Smooth muscle cell (in vitro differentiated cells): Measurements from ENCODE around the gene FAN1. TPM values are rescaled to one million over a fixed set of nuclear protein-coding genes. Genes with fewer than 3 reads are reported as not detected.

ENCODE experiments used
- DNase-seq: peaks from one replicate; lab custom pipeline; 2025; ENCODE audit not compliant: unreplicated experiment; lab: John Stamatoyannopoulos, UW
- H2AFZ ChIP-seq: fragments of 200-600 bp; sonication (generic); 2 replicates; pipeline ENCODE4 v1.6.0; 2016; ENCODE audit warnings: antibody characterized with exemption, low read depth, mild to moderate bottlenecking
- H3F3A ChIP-seq: fragments of 200-600 bp; sonication (generic); 2 replicates; pipeline ENCODE4 v1.6.0; 2017; ENCODE audit warnings: antibody characterized with exemption, low read depth
- H3K27ac ChIP-seq: fragments of 200-600 bp; sonication (generic); 2 replicates; pipeline ENCODE4 v1.5.1; 2016; ENCODE audit warnings: low read depth, mild to moderate bottlenecking
- H3K27me3 ChIP-seq: fragments of 200-600 bp; sonication (generic); 2 replicates; pipeline ENCODE4 v1.6.1; 2016; ENCODE audit warnings: low read depth, mild to moderate bottlenecking
- H3K36me3 ChIP-seq: fragments of 200-600 bp; sonication (generic); 2 replicates; pipeline ENCODE4 v1.5.1; 2016; ENCODE audit warnings: low read depth
- H3K4me1 ChIP-seq: fragments of 200-600 bp; sonication (generic); 2 replicates; pipeline ENCODE4 v1.5.1; 2016; ENCODE audit warnings: low read depth
- H3K4me2 ChIP-seq: fragments of 200-600 bp; sonication (generic); 2 replicates; pipeline ENCODE4 v1.6.0; 2016; ENCODE audit warnings: mild to moderate bottlenecking
- H3K4me3 ChIP-seq: fragments of 200-600 bp; sonication (generic); 2 replicates; pipeline ENCODE4 v1.5.1; 2016; ENCODE audit warnings: mild to moderate bottlenecking
- H3K79me2 ChIP-seq: fragments of 200-600 bp; sonication (generic); 2 replicates; pipeline ENCODE4 v1.6.0; 2016; ENCODE audit warnings: low read depth, mild to moderate bottlenecking
- H3K9ac ChIP-seq: fragments of 200-600 bp; sonication (generic); 2 replicates; pipeline ENCODE4 v1.6.0; 2016; ENCODE audit warnings: low read depth
- H3K9me3 ChIP-seq: fragments of 200-600 bp; sonication (generic); replicated peaks from 2 replicates; pipeline ENCODE4 v1.5.1; 2016; ENCODE audit warnings: low read depth
- H4K20me1 ChIP-seq: fragments of 200-600 bp; sonication (generic); 2 replicates; pipeline ENCODE4 v1.6.0; 2016; ENCODE audit warnings: low read depth
- CTCF ChIP-seq: fragments of 200-600 bp; sonication (generic); IDR thresholded peaks from 2 replicates; pipeline ENCODE4 v1.5.1; 2017; ENCODE audit warnings: borderline replicate concordance, mild to moderate bottlenecking, antibody characterized with exemption; ENCODE audit not compliant: insufficient read depth, poor library complexity, severe bottlenecking
- WGBS: methylation state at CpG from one replicate; pipeline ENCODE4 v1.1.7; 2016; ENCODE audit warnings: low lambda C conversion rate; 5-methylcytosine and 5-hydroxymethylcytosine counted together
- polyA plus RNA-seq: library from polyadenylated mRNA; unstranded; fragments of >200 nt; fragmentation: Nextera tagmentation; extraction: Ambion mirVana; gene quantifications from 2 replicates; pipeline ENCODE4 v1.2.1, GENCODE V29; 2016
- total RNA-seq: library from RNA; depleted of rRNA; stranded (reverse); fragments of >200 nt; gene quantifications from 2 replicates; pipeline ENCODE4 v1.2.3, GENCODE V29; 2014

Gene FAN1
- total and polyA plus RNA-seq, 2 experiments from 2014 or later: 7.7 to 12.1 TPM

- Histone ChIP-seq H3K4me1 (peaks cover 26% of the 10 kb centered on the region), H3F3A (no peaks in the 10 kb centered on the region), H2AFZ (no peak overlapping the region), H3K36me3 (no peaks in the 10 kb centered on the region), H3K27me3 (no peaks in the 10 kb centered on the region), H3K4me3 (no peak overlapping the region), H3K27ac (no peak overlapping the region), H4K20me1 (no peaks in the 10 kb centered on the region), H3K4me2 (peak overlapping the region; percentile 17), H3K9me3 (no peaks in the 10 kb centered on the region), H3K79me2 (no peaks in the 10 kb centered on the region), H3K9ac (no peak overlapping the region)
- no peak for TF ChIP-seq CTCF
- DNase-seq: no peak
- WGBS: 59% methylated on average over 5 of the region's 5 CpGs
Observed at GRCh38 chr15:30924353-30924752, 20.6 kb downstream of the FAN1 start.

GRCh38 chr15:30925686-30926085 lies 22.0 kb downstream of the FAN1 start:
- H2AFZ ChIP-seq: no peak overlapping the region
- H3K4me3 ChIP-seq: no peak overlapping the region
- no peaks in the 10 kb centered on the region for H3F3A ChIP-seq
- no peak overlapping the region for H3K27ac ChIP-seq
- H3K9ac ChIP-seq: no peak overlapping the region
- H3K4me2 ChIP-seq: no peak overlapping the region
- H3K79me2 ChIP-seq: no peaks in the 10 kb centered on the region
- H3K9me3 ChIP-seq: no peaks in the 10 kb centered on the region
- peaks cover under 1% of the 10 kb centered on the region for H3K36me3 ChIP-seq
- 92% methylated on average over 9 of the region's 9 CpGs for WGBS
- no peak for DNase-seq
- TF ChIP-seq CTCF: no peak
- no peaks in the 10 kb centered on the region for H3K27me3 ChIP-seq
- H4K20me1 ChIP-seq: no peaks in the 10 kb centered on the region
- peaks cover 26% of the 10 kb centered on the region for H3K4me1 ChIP-seq

GRCh38 chr15:30926161-30926560 lies 22.4 kb downstream of the FAN1 start:
- Histone ChIP-seq H3K4me2 (no peak overlapping the region), H3K9me3 (no peaks in the 10 kb centered on the region), H3K4me1 (peaks cover 25% of the 10 kb centered on the region), H3K36me3 (peaks cover 5% of the 10 kb centered on the region), H3F3A (no peaks in the 10 kb centered on the region), H3K27ac (no peak overlapping the region), H3K79me2 (no peaks in the 10 kb centered on the region), H3K9ac (no peak overlapping the region), H4K20me1 (no peaks in the 10 kb centered on the region), H2AFZ (no peak overlapping the region), H3K27me3 (no peaks in the 10 kb centered on the region), H3K4me3 (no peak overlapping the region)
- TF ChIP-seq CTCF: no peak
- 98% methylated on average over 8 of the region's 8 CpGs for WGBS
- no peak for DNase-seq

DNA sequence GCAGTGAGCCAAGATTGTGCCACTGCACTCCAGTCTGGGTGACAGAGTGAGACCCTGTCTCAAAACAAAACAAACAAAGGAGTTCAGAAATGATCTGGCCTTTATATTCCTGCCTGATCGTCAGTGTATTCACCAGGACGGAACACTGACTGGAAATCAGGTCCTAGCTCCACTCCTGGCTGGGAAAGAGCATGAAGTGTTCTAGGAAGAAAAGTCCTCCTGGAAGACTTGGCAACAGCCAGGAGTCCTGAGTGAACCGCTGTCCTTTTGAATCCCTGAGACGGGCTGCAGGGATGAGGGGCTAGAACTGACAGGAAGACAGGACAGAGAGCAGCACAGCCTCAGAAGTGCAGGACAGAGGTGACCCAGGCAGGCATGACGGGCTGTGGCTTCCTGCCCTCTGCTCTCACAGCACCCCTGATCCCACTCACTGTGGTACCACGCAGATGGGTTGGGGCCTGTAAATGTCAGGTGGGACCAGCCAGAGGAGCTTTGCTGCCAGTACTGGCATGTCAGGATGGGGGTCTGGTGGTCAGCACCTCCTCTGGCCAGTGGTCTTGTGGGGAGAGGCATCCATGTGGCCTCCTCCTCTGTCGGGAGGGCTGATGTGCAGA lies 23.5 kb downstream of the FAN1 start:
- no peak overlapping the region for H2AFZ ChIP-seq
- H3K79me2 ChIP-seq: no peaks in the 10 kb centered on the region
- H4K20me1 ChIP-seq: no peaks in the 10 kb centered on the region
- TF ChIP-seq CTCF: no peak
- peaks cover 6% of the 10 kb centered on the region for H3K36me3 ChIP-seq
- no peak overlapping the region for H3K9ac ChIP-seq
- WGBS: 94% methylated on average over 7 of the region's 7 CpGs
- peaks cover 14% of the 10 kb centered on the region for H3K4me1 ChIP-seq
- H3F3A ChIP-seq: no peaks in the 10 kb centered on the region
- no peak overlapping the region for H3K4me3 ChIP-seq
- H3K27me3 ChIP-seq: no peaks in the 10 kb centered on the region
- DNase-seq: no peak
- no peak overlapping the region for H3K4me2 ChIP-seq
- no peaks in the 10 kb centered on the region for H3K9me3 ChIP-seq
- no peak overlapping the region for H3K27ac ChIP-seq
